ENCODE data around the gene CSRP1.
"Not testable (repeated sequence)": the region's sequence is repeated elsewhere in the genome, so short reads cannot be mapped to it uniquely, and the experiment has no call there.

DNA sequence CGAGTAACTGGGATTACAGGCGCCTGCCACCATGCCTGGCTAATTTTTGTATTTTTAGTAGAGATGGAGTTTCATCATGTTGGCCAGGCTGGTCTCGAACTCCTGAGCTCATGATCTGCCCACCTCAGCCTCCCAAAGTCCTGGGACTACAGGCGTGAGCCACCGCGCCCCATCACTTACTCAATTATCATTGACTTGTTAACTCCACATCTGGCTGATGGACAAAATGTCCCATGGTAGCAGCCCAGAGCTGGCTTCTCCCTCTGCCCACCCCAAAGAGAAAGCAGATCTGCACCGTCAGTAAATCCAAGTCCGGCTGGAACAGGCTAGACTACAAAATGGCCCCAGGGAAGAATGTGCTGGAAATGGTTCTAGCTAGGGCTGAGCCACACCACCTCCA, 34.6 kb downstream of the CSRP1 start:
- not testable (repeated sequence) for TF ChIP-seq CC2D1A (CRISPR knock-in tag; IDR thresholded peaks at IDR 0.05); POLR2A (IDR thresholded peaks at IDR 0.05; ENCODE audit: insufficient read depth in 1 of 2, low read depth in 2 of 2, low read length in 2 of 2); POLR2AphosphoS5 (IDR thresholded peaks at IDR 0.05; ENCODE audit: low read depth, low read length); ZNF720 (CRISPR knock-in tag; IDR thresholded peaks at IDR 0.05); NFYB (CRISPR knock-in tag; IDR thresholded peaks at IDR 0.05); NFRKB (IDR thresholded peaks at IDR 0.05); EZH2 (conservative IDR thresholded peaks at IDR 0.05; ENCODE audit: low read depth, low read length); EP300 (IDR thresholded peaks at IDR 0.05; ENCODE audit: low read depth in 2 of 2, low read length in 2 of 2); EP300 (CRISPR knock-in tag; IDR thresholded peaks at IDR 0.05; ENCODE audit: borderline replicate concordance); ZFP41 (CRISPR knock-in tag; IDR thresholded peaks at IDR 0.05; ENCODE audit: borderline replicate concordance); TAF1 (CRISPR knock-in tag; IDR thresholded peaks at IDR 0.05)
- TF ChIP-seq, protein P1, sequence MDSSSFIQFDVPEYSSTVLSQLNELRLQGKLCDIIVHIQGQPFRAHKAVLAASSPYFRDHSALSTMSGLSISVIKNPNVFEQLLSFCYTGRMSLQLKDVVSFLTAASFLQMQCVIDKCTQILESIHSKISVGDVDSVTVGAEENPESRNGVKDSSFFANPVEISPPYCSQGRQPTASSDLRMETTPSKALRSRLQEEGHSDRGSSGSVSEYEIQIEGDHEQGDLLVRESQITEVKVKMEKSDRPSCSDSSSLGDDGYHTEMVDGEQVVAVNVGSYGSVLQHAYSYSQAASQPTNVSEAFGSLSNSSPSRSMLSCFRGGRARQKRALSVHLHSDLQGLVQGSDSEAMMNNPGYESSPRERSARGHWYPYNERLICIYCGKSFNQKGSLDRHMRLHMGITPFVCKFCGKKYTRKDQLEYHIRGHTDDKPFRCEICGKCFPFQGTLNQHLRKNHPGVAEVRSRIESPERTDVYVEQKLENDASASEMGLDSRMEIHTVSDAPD (CRISPR knock-in tag; IDR thresholded peaks at IDR 0.05), result not testable (repeated sequence)
- TF ChIP-seq, protein P2, sequence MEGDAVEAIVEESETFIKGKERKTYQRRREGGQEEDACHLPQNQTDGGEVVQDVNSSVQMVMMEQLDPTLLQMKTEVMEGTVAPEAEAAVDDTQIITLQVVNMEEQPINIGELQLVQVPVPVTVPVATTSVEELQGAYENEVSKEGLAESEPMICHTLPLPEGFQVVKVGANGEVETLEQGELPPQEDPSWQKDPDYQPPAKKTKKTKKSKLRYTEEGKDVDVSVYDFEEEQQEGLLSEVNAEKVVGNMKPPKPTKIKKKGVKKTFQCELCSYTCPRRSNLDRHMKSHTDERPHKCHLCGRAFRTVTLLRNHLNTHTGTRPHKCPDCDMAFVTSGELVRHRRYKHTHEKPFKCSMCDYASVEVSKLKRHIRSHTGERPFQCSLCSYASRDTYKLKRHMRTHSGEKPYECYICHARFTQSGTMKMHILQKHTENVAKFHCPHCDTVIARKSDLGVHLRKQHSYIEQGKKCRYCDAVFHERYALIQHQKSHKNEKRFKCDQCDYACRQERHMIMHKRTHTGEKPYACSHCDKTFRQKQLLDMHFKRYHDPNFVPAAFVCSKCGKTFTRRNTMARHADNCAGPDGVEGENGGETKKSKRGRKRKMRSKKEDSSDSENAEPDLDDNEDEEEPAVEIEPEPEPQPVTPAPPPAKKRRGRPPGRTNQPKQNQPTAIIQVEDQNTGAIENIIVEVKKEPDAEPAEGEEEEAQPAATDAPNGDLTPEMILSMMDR (CRISPR knock-in tag; IDR thresholded peaks at IDR 0.05), result not testable (repeated sequence)
